GM13976 (cell line): ENCODE results near the gene LRRFIP2.
"Not testable (repeated sequence)": the region's sequence is repeated elsewhere in the genome, so short reads cannot be mapped to it uniquely, and the experiment has no call there.

ENCODE experiments used
- DNase-seq: peaks from one replicate; pipeline ENCODE4 v3.0.0; 2012; ENCODE audit warnings: low spot score
- CTCF ChIP-seq: IDR thresholded peaks from 2 replicates; pipeline ENCODE4 v1.5.1; 2012; ENCODE audit warnings: borderline replicate concordance, mild to moderate bottlenecking; ENCODE audit not compliant: insufficient read depth; ENCODE audit errors: extremely low read depth, missing control alignments, control extremely low read depth
- in situ Hi-C: fragments of 300-500 bp; cut with MboI; formaldehyde crosslinking; loops from one replicate; pipeline ENCODE4 v1.12.0; 2022; ENCODE audit warnings: low sequenced_read_pairs, mixed read lengths, inconsistent platforms; ENCODE audit not compliant: unreplicated experiment

Gene LRRFIP2

GRCh38 chr3:37126856-37127255 is 47.5 kb downstream of the LRRFIP2 start:
- no peak for TF ChIP-seq CTCF
- no peak for DNase-seq
- in situ Hi-C loops: no loop called here

GRCh38 chr3:37125195-37126073 is 48.9 kb downstream of the LRRFIP2 start:
- TF ChIP-seq CTCF: no peak
- in situ Hi-C loops: no loop called here
- DNase-seq: no peak

- TF ChIP-seq CTCF: no peak
- in situ Hi-C loops: no loop called here
- DNase-seq: no peak
These were observed 49.9 kb downstream of the LRRFIP2 start for GRCh38 chr3:37124435-37124834.

- TF ChIP-seq CTCF: no peak
- in situ Hi-C loops: no loop called here
- no peak for DNase-seq
These were observed 51.1 kb downstream of the LRRFIP2 start for GRCh38 chr3:37123292-37123691.

- DNase-seq, in situ Hi-C loops: not testable (repeated sequence)
These were observed 52.3 kb downstream of the LRRFIP2 start for GRCh38 chr3:37122069-37122468.

GRCh38 chr3:37118163-37118562 is 56.2 kb downstream of the LRRFIP2 start:
- in situ Hi-C loops: no loop called here
- no peak for TF ChIP-seq CTCF
- DNase-seq: no peak

GRCh38 chr3:37117548-37117947 is 56.8 kb downstream of the LRRFIP2 start:
- no peak for DNase-seq
- TF ChIP-seq CTCF: no peak
- in situ Hi-C loops: no loop called here
